Measurements from ENCODE around the gene RSBN1. TPM values are rescaled to one million over a fixed set of nuclear protein-coding genes. Genes with fewer than 3 reads are reported as not detected.
A peak's percentile ranks its signal among the peaks of the same experiment; 100 is the strongest.

The RSBN1 gene
- total RNA-seq, 1 experiment from 2014 or later = 15.5 TPM

DNA sequence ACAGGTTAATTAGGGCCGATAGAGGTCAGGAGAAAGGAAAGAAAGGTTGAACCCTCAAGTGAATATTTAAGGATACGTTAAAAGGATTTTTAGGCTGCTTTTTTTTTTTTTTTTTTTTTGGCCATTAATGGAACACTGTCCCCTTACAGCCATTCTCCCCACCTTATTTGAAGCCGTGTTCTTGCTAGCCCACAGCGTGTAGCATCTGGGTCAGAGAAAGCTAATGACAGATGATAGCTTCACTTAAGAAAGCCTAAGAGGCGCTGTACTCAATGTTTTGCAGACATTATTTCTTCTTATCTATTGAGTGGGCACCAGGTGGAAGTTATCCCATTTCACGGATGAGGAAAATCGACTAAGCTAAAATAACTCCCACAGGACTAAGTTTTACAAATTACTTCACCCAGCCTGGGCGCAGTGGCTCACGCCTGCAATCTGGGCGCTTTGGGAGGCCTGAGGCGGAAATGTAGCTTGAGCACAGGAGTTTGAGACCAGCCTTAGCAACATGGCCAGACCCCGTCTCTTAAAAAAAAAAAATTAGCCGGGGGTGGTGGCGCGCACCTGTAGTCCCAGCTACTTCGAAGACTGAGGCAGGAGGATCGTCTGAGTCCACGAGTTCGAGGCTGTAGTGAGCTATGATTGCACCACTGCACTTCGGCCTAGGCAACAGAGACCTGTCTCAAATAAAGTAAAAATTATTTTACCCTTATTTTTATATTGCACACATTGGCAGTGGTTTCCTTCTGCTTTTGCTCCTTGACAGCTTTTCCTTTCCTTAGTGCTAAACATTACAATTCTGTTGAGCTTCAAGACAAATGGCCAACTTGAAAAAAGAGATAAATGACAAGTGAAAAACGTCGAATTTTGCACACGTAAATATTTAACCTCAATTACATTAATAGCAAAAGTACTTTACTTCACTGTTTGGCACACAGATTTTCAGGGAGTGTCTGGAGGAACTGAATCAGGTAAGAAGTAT, 51.9 kb downstream of the RSBN1 start:
- DNase-seq (ENCODE audit: low spot score) = no peak
- H3K27me3 Mint-ChIP-seq (ENCODE audit: low read depth) = no peaks in the 10 kb centered on the region; the same call in 1 of the 2 replicates
- H3K9me3 Mint-ChIP-seq = no peaks in the 10 kb centered on the region

More for the DNA sequence above, 51.9 kb downstream of the RSBN1 start:
- POLR2A ChIA-PET = interaction anchor here (0.6 to 2.4 kb wide), 5 partner anchors 13 to 1042 kb away, joined by 3 to 19 read pairs (median 3); partner anchors contain the start of gene RSBN1
- CTCF ChIA-PET = interaction anchor here (0.7 to 1.3 kb wide), 8 partner anchors 9 to 786 kb away, joined by 3 to 6 read pairs (median 4); partner anchors contain the start of gene RSBN1
- Mint-ChIP-seq H3K4me1 (peaks cover 36% of the 10 kb centered on the region), H3K36me3 (peaks cover 20% of the 10 kb centered on the region), H3K4me3 (peak overlapping the region; percentile 92), H3K27ac (peak overlapping the region; percentile 99)
- no peak for ATAC-seq
- TF ChIP-seq USF1 (CRISPR knock-in tag; IDR thresholded peaks at IDR 0.05) (no peak), PRRX2 (CRISPR knock-in tag; IDR thresholded peaks at IDR 0.05) (no peak), NR3C1 (CRISPR knock-in tag; conservative IDR thresholded peaks at IDR 0.05; ENCODE audit: low read depth) (no peak), ELF4 (CRISPR knock-in tag; IDR thresholded peaks at IDR 0.05; ENCODE audit: low read depth) (no peak), ZNF416 (CRISPR knock-in tag; IDR thresholded peaks at IDR 0.05) (no peak), JAZF1 (CRISPR knock-in tag; IDR thresholded peaks at IDR 0.05) (no peak), AR (CRISPR knock-in tag; IDR thresholded peaks at IDR 0.05) (no peak), MYBL2 (CRISPR knock-in tag; IDR thresholded peaks at IDR 0.05) (no peak), EMX1 (CRISPR knock-in tag; IDR thresholded peaks at IDR 0.05) (no peak), SOX15 (CRISPR knock-in tag; IDR thresholded peaks at IDR 0.05) (no peak), ZBTB21 (CRISPR knock-in tag; IDR thresholded peaks at IDR 0.05; ENCODE audit: borderline replicate concordance) (no peak)
- TF ChIP-seq, protein P1, sequence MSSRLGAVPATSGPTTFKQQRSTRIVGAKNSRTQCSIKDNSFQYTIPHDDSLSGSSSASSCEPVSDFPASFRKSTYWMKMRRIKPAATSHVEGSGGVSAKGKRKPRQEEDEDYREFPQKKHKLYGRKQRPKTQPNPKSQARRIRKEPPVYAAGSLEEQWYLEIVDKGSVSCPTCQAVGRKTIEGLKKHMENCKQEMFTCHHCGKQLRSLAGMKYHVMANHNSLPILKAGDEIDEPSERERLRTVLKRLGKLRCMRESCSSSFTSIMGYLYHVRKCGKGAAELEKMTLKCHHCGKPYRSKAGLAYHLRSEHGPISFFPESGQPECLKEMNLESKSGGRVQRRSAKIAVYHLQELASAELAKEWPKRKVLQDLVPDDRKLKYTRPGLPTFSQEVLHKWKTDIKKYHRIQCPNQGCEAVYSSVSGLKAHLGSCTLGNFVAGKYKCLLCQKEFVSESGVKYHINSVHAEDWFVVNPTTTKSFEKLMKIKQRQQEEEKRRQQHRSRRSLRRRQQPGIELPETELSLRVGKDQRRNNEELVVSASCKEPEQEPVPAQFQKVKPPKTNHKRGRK (CRISPR knock-in tag; IDR thresholded peaks at IDR 0.05; ENCODE audit: borderline replicate concordance) = no peak
- TF ChIP-seq, protein P2, sequence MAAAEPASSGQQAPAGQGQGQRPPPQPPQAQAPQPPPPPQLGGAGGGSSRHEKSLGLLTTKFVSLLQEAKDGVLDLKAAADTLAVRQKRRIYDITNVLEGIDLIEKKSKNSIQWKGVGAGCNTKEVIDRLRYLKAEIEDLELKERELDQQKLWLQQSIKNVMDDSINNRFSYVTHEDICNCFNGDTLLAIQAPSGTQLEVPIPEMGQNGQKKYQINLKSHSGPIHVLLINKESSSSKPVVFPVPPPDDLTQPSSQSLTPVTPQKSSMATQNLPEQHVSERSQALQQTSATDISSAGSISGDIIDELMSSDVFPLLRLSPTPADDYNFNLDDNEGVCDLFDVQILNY (CRISPR knock-in tag; IDR thresholded peaks at IDR 0.05) = no peak
- TF ChIP-seq, protein P3, sequence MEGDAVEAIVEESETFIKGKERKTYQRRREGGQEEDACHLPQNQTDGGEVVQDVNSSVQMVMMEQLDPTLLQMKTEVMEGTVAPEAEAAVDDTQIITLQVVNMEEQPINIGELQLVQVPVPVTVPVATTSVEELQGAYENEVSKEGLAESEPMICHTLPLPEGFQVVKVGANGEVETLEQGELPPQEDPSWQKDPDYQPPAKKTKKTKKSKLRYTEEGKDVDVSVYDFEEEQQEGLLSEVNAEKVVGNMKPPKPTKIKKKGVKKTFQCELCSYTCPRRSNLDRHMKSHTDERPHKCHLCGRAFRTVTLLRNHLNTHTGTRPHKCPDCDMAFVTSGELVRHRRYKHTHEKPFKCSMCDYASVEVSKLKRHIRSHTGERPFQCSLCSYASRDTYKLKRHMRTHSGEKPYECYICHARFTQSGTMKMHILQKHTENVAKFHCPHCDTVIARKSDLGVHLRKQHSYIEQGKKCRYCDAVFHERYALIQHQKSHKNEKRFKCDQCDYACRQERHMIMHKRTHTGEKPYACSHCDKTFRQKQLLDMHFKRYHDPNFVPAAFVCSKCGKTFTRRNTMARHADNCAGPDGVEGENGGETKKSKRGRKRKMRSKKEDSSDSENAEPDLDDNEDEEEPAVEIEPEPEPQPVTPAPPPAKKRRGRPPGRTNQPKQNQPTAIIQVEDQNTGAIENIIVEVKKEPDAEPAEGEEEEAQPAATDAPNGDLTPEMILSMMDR (IDR thresholded peaks at IDR 0.05) = no peak
- TF ChIP-seq, protein P4, sequence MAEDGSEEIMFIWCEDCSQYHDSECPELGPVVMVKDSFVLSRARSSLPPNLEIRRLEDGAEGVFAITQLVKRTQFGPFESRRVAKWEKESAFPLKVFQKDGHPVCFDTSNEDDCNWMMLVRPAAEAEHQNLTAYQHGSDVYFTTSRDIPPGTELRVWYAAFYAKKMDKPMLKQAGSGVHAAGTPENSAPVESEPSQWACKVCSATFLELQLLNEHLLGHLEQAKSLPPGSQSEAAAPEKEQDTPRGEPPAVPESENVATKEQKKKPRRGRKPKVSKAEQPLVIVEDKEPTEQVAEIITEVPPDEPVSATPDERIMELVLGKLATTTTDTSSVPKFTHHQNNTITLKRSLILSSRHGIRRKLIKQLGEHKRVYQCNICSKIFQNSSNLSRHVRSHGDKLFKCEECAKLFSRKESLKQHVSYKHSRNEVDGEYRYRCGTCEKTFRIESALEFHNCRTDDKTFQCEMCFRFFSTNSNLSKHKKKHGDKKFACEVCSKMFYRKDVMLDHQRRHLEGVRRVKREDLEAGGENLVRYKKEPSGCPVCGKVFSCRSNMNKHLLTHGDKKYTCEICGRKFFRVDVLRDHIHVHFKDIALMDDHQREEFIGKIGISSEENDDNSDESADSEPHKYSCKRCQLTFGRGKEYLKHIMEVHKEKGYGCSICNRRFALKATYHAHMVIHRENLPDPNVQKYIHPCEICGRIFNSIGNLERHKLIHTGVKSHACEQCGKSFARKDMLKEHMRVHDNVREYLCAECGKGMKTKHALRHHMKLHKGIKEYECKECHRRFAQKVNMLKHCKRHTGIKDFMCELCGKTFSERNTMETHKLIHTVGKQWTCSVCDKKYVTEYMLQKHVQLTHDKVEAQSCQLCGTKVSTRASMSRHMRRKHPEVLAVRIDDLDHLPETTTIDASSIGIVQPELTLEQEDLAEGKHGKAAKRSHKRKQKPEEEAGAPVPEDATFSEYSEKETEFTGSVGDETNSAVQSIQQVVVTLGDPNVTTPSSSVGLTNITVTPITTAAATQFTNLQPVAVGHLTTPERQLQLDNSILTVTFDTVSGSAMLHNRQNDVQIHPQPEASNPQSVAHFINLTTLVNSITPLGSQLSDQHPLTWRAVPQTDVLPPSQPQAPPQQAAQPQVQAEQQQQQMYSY (CRISPR knock-in tag; IDR thresholded peaks at IDR 0.05) = no peak
